SU-DHL-6 (cell line): ENCODE measurements around the gene ATP11A.

Experiments
- H2AFZ ChIP-seq: fragments of 200-600 bp; sonication (generic); 2 replicates; pipeline ENCODE4 v1.6.1; 2014; ENCODE audit warnings: low read depth, mild to moderate bottlenecking, moderate library complexity, mixed read lengths, antibody characterized with exemption, low read length; ENCODE audit not compliant: severe bottlenecking
- H3F3A ChIP-seq: fragments of 200-600 bp; shearing (Covaris generic); 2 replicates; pipeline ENCODE4 v1.6.0; 2016; ENCODE audit warnings: antibody characterized with exemption, mild to moderate bottlenecking; ENCODE audit not compliant: insufficient read depth
- H3K27ac ChIP-seq: fragments of 200-600 bp; sonication (generic); 2 replicates; pipeline ENCODE4 v1.5.1; 2016; ENCODE audit warnings: low read depth, mild to moderate bottlenecking, low read length, moderate library complexity, mixed read lengths
- H3K27me3 ChIP-seq: fragments of 200-600 bp; sonication (generic), shearing (Covaris generic); 2 replicates; pipeline ENCODE4 v1.6.0; 2014; ENCODE audit warnings: mild to moderate bottlenecking, low read length
- H3K36me3 ChIP-seq: fragments of 200-600 bp; sonication (generic); 2 replicates; pipeline ENCODE4 v1.6.1; 2014; ENCODE audit warnings: mild to moderate bottlenecking, low read length, mixed read lengths
- H3K4me2 ChIP-seq: fragments of 300-600, 200-600 bp; shearing (Covaris generic), sonication (generic); 2 replicates; pipeline ENCODE4 v1.6.0; 2014; ENCODE audit warnings: low read length, low read depth, mild to moderate bottlenecking; ENCODE audit not compliant: poor library complexity, severe bottlenecking
- H3K4me3 ChIP-seq: fragments of 200-600 bp; sonication (generic); 2 replicates; pipeline ENCODE4 v1.5.1; 2014; ENCODE audit warnings: antibody characterized with exemption, low read length, mild to moderate bottlenecking, mixed read lengths; ENCODE audit not compliant: insufficient read depth, poor library complexity, severe bottlenecking
- H3K79me2 ChIP-seq: fragments of 200-600 bp; sonication (generic); 2 replicates; pipeline ENCODE4 v1.6.1; 2014; ENCODE audit warnings: mild to moderate bottlenecking, low read length, moderate library complexity; ENCODE audit not compliant: insufficient read depth
- H3K9ac ChIP-seq: fragments of 200-600 bp; sonication (generic); 2 replicates; pipeline ENCODE4 v1.7.0; 2014; ENCODE audit warnings: mild to moderate bottlenecking, low read length
- H3K9me2 ChIP-seq: fragments of 200-600 bp; sonication (generic); replicated peaks from 2 replicates; pipeline ENCODE4 v1.6.1; 2014; ENCODE audit warnings: low read length; ENCODE audit not compliant: insufficient read depth
- H3K9me3 ChIP-seq: fragments of 200-600 bp; sonication (generic); 2 replicates; pipeline ENCODE4 v1.6.1; 2014; ENCODE audit warnings: low read length, mixed read lengths; ENCODE audit not compliant: insufficient read depth
- H4K20me1 ChIP-seq: fragments of 200-600 bp; sonication (generic); 2 replicates; pipeline ENCODE4 v1.6.1; 2014; ENCODE audit warnings: low read depth, mild to moderate bottlenecking, antibody characterized with exemption, low read length, moderate library complexity, mixed read lengths
- EZH2phosphoT487 ChIP-seq: fragments of 200-600 bp; sonication (generic), shearing (Covaris generic); conservative IDR thresholded peaks from 2 replicates; pipeline ENCODE4 v1.6.1; 2018; ENCODE audit warnings: mild to moderate bottlenecking, antibody characterized with exemption, low read length, moderate library complexity, mixed read lengths
- TF ChIP-seq, protein P1 (sequence below): fragments of 200-600 bp; sonication (generic); IDR thresholded peaks from one replicate; pipeline ENCODE4 v1.5.1; 2017; ENCODE audit warnings: antibody characterized with exemption, mild to moderate bottlenecking, low read length, moderate library complexity; ENCODE audit not compliant: insufficient read depth, poor library complexity, severe bottlenecking

The ATP11A gene

DNA sequence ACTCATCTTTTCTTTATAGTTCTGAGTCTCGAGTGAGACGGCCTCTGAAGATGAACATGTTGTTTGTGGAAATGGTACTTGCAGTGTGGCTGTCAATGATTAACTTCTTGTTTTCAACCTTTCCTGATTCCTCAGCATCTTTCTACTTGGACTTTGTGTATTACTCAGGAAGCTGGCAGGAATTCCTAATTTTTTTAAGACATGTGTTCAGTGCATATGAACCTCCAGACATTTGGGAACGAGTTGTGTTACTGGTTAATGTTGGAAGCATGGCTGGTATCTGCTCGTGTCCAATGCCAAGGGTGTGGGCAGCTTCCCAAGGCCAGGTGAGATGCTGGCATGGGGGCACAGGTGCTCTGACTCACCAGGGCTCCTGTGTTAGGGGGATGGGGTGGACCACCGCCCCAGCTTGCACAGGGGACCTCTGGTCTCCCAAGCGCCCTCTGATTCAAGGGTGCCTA, 218.1 kb downstream of the ATP11A start:
- Histone ChIP-seq H3K79me2 (no peaks in the 10 kb centered on the region), H3K9ac (no peak overlapping the region), H3K9me2 (no peaks in the 10 kb centered on the region), H3K4me2 (no peak overlapping the region), H4K20me1 (no peaks in the 10 kb centered on the region), H3K9me3 (no peaks in the 10 kb centered on the region; the same call in 1 of the 2 replicates), H3K4me3 (no peak overlapping the region), H2AFZ (no peak overlapping the region), H3K36me3 (no peaks in the 10 kb centered on the region), H3K27me3 (no peaks in the 10 kb centered on the region), H3F3A (no peaks in the 10 kb centered on the region), H3K27ac (no peak overlapping the region)
- no peak for TF ChIP-seq EZH2phosphoT487
- TF ChIP-seq, protein P1, sequence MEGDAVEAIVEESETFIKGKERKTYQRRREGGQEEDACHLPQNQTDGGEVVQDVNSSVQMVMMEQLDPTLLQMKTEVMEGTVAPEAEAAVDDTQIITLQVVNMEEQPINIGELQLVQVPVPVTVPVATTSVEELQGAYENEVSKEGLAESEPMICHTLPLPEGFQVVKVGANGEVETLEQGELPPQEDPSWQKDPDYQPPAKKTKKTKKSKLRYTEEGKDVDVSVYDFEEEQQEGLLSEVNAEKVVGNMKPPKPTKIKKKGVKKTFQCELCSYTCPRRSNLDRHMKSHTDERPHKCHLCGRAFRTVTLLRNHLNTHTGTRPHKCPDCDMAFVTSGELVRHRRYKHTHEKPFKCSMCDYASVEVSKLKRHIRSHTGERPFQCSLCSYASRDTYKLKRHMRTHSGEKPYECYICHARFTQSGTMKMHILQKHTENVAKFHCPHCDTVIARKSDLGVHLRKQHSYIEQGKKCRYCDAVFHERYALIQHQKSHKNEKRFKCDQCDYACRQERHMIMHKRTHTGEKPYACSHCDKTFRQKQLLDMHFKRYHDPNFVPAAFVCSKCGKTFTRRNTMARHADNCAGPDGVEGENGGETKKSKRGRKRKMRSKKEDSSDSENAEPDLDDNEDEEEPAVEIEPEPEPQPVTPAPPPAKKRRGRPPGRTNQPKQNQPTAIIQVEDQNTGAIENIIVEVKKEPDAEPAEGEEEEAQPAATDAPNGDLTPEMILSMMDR: no peak

DNA sequence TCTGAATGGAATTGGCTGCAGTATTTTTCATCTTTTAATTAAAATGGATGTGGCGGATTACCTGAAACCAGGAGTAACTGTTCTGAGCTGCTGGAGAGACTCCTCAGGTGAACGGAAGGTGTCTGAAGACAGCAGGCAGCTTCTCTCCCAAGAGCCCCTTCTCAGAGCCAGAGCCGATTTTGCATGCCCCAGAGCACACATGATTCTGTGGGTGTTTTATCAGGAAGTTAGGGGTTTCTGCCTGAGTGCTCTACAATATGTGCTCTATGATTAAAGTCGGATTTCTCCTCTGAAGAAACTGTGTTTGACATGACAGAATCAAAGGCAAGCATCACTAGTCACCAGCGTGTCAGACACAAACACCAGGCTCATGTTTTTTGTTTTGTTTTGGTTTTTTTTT, 218.5 kb downstream of the ATP11A start:
- no peaks in the 10 kb centered on the region for H3K36me3 ChIP-seq
- no peak overlapping the region for H3K9ac ChIP-seq
- no peaks in the 10 kb centered on the region for H3F3A ChIP-seq
- H3K9me2 ChIP-seq: no peaks in the 10 kb centered on the region
- no peak overlapping the region for H3K27ac ChIP-seq
- no peak overlapping the region for H3K4me3 ChIP-seq
- no peaks in the 10 kb centered on the region for H3K27me3 ChIP-seq
- TF ChIP-seq, protein P1: no peak
- no peak for TF ChIP-seq EZH2phosphoT487
- H3K4me2 ChIP-seq: no peak overlapping the region
- no peak overlapping the region for H2AFZ ChIP-seq
- no peaks in the 10 kb centered on the region for H3K79me2 ChIP-seq
- H4K20me1 ChIP-seq: no peaks in the 10 kb centered on the region
- H3K9me3 ChIP-seq: no peaks in the 10 kb centered on the region; the same call in 1 of the 2 replicates

GRCh38 chr13:112910016-112910415, 220.2 kb downstream of the ATP11A start:
- no peaks in the 10 kb centered on the region for H3K36me3 ChIP-seq
- H3K27me3 ChIP-seq: no peaks in the 10 kb centered on the region
- H4K20me1 ChIP-seq: no peaks in the 10 kb centered on the region
- no peaks in the 10 kb centered on the region for H3K9me2 ChIP-seq
- no peak overlapping the region for H2AFZ ChIP-seq
- no peak overlapping the region for H3K9ac ChIP-seq
- no peak overlapping the region for H3K4me3 ChIP-seq
- H3K27ac ChIP-seq: no peak overlapping the region
- TF ChIP-seq, protein P1: no peak
- no peak for TF ChIP-seq EZH2phosphoT487
- H3K79me2 ChIP-seq: no peaks in the 10 kb centered on the region
- H3F3A ChIP-seq: no peaks in the 10 kb centered on the region
- no peaks in the 10 kb centered on the region; the same call in 1 of the 2 replicates for H3K9me3 ChIP-seq
- H3K4me2 ChIP-seq: no peak overlapping the region
